GM12865 (cell line): Measurements from ENCODE around the gene IL1RL1.

Source experiments
- DNase-seq: peaks from one replicate; pipeline ENCODE4 v3.0.0; 2010; ENCODE audit warnings: low read depth
- H3K4me3 ChIP-seq: 2 replicates; pipeline ENCODE4 v1.5.1; 2011; ENCODE audit warnings: mild to moderate bottlenecking, low read depth, low read length, control low read depth
- TF ChIP-seq, protein P1 (sequence below): IDR thresholded peaks from 2 replicates; pipeline ENCODE4 v1.5.1; 2011; ENCODE audit warnings: low read length, control low read depth, low read depth, inconsistent platforms; ENCODE audit not compliant: insufficient read depth; ENCODE audit errors: missing control alignments

IL1RL1 gene

GRCh38 chr2:102310964-102311640, at the start of gene IL1RL1:
TSS of gene IL1RL1 (plus strand) at chr2:102311563. CDS start at chr2:102338265, 26,702 bp downstream.
- TF ChIP-seq, protein P1, sequence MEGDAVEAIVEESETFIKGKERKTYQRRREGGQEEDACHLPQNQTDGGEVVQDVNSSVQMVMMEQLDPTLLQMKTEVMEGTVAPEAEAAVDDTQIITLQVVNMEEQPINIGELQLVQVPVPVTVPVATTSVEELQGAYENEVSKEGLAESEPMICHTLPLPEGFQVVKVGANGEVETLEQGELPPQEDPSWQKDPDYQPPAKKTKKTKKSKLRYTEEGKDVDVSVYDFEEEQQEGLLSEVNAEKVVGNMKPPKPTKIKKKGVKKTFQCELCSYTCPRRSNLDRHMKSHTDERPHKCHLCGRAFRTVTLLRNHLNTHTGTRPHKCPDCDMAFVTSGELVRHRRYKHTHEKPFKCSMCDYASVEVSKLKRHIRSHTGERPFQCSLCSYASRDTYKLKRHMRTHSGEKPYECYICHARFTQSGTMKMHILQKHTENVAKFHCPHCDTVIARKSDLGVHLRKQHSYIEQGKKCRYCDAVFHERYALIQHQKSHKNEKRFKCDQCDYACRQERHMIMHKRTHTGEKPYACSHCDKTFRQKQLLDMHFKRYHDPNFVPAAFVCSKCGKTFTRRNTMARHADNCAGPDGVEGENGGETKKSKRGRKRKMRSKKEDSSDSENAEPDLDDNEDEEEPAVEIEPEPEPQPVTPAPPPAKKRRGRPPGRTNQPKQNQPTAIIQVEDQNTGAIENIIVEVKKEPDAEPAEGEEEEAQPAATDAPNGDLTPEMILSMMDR: no peak
- DNase-seq: no peak
- no peak within 1 kb of the TSS for H3K4me3 ChIP-seq

- TF ChIP-seq, protein P1: no peak
- no peak for DNase-seq
- H3K4me3 ChIP-seq: no peak overlapping the region
Observed at GRCh38 chr2:102262216-102263129, 48.9 kb upstream of the IL1RL1 start.

GRCh38 chr2:102264952-102265351, 46.4 kb upstream of the IL1RL1 start:
- DNase-seq: no peak
- TF ChIP-seq, protein P1: no peak
- H3K4me3 ChIP-seq: no peak overlapping the region

DNA sequence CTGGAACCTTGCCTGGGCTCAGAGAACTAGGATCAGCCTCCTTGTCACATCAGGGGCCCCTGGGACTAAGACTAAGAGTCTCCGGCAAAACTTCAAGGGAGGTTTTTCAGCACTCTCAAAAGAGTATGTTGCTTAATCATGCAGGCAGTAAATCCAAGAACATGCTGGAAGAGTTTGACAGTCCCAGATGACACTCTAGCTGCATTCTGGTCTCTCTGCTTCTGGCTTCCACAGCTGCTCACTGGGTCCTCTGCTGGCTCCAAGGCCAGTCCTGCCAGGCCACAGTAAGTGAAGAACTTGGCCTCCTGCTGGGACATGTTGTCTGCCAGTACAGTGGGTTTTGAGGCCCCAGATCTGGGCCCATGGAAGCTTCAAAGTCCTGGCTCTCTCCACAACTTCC, 45.2 kb upstream of the IL1RL1 start:
- DNase-seq: no peak
- no peak overlapping the region for H3K4me3 ChIP-seq
- TF ChIP-seq, protein P1: no peak

DNA sequence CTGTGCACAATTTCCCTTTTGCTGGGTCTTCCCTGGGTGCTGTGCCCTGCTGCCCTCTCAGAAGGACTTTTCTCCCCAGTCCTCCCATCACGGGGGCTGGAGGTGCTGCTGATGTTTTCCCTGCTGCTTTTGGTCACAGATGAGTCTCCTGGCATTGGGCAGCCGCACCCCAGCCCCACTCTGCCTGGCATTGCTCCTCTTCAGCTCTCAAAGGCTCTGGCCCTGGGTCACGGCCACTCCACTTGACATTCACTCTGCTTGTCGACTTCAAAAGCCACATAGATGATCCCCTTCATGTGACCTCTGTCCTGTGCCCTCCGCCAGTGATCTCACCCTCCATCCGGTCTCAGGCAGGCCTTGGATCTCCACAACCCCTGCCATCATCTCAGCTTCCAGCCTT, 43.6 kb upstream of the IL1RL1 start:
- no peak for DNase-seq
- H3K4me3 ChIP-seq: no peak overlapping the region
- TF ChIP-seq, protein P1: no peak

DNA sequence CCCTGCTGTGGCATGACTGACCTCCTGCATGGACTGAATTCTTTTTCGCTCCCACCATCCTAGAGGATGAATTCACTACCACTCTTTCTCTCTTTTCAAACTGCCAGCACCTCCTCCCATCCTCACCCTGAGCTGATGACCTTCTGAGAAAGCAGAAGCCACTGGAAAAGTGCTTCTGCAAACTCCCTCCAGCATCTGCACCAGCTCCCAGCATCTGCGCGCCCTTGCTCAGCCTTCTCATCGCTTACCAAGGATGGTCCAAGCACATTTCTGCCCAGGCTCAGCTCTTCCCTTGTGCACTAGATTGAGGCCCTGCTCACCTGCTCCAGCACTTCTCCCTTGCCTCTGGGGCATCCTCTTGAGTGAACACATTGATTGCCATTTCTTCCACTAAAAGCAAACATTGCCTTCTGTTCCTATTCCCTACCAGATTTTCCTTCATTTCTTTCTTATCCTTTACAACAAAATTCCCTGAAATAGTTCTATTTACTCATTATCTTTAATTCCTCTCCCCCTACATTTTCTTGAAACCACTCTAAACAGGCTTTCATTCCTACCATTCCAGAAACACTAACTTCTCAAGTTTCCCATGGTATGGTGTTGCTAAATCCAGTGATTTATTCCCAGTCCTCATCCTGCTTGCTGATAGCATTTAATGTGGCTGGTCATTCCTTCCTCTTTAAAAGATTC, 42.7 kb upstream of the IL1RL1 start:
- DNase-seq: no peak
- H3K4me3 ChIP-seq: no peak overlapping the region
- TF ChIP-seq, protein P1: no peak
